ENCODE results near the gene FDXR.
"Not testable (repeated sequence)": the region's sequence is repeated elsewhere in the genome, so short reads cannot be mapped to it uniquely, and the experiment has no call there.

Gene FDXR

GRCh38 chr17:74919440-74920305 lies 46.9 kb upstream of the FDXR start:
- H3K4me3 ChIP-seq (replicated peaks; ENCODE audit: low read depth, low read length) = no peak overlapping the region
- TF ChIP-seq CTCF (IDR thresholded peaks at IDR 0.05; ENCODE audit: low read depth, low read length, missing control alignments) = peak; percentile 37
- DNase-seq (ENCODE audit: extremely low read depth, low read depth) = no peak

GRCh38 chr17:74918906-74919305 lies 46.1 kb upstream of the FDXR start:
- TF ChIP-seq CTCF (IDR thresholded peaks at IDR 0.05; ENCODE audit: low read depth, low read length, missing control alignments) = no peak
- H3K4me3 ChIP-seq (replicated peaks; ENCODE audit: low read depth, low read length) = no peak overlapping the region
- DNase-seq (ENCODE audit: extremely low read depth, low read depth) = no peak

GRCh38 chr17:74917430-74917829 lies 44.6 kb upstream of the FDXR start:
- no peak for DNase-seq (ENCODE audit: extremely low read depth, low read depth)
- no peak for TF ChIP-seq CTCF (IDR thresholded peaks at IDR 0.05; ENCODE audit: low read depth, low read length, missing control alignments)
- H3K4me3 ChIP-seq (replicated peaks; ENCODE audit: low read depth, low read length) = no peak overlapping the region

- H3K4me3 ChIP-seq (replicated peaks; ENCODE audit: low read depth, low read length) = no peak overlapping the region
- no peak for TF ChIP-seq CTCF (IDR thresholded peaks at IDR 0.05; ENCODE audit: low read depth, low read length, missing control alignments)
- no peak for DNase-seq (ENCODE audit: extremely low read depth, low read depth)
These were observed 44.0 kb upstream of the FDXR start for GRCh38 chr17:74916851-74917199.

GRCh38 chr17:74916136-74916850 lies 43.5 kb upstream of the FDXR start:
- no peak for TF ChIP-seq CTCF (IDR thresholded peaks at IDR 0.05; ENCODE audit: low read depth, low read length, missing control alignments)
- no peak for DNase-seq (ENCODE audit: extremely low read depth, low read depth)
- H3K4me3 ChIP-seq (replicated peaks; ENCODE audit: low read depth, low read length) = no peak overlapping the region

- not testable (repeated sequence) for DNase-seq (ENCODE audit: extremely low read depth, low read depth); H3K4me3 ChIP-seq (replicated peaks; ENCODE audit: low read depth, low read length)
These were observed 38.6 kb upstream of the FDXR start for GRCh38 chr17:74911423-74911822.

- not testable (repeated sequence) for H3K4me3 ChIP-seq (replicated peaks; ENCODE audit: low read depth, low read length); DNase-seq (ENCODE audit: extremely low read depth, low read depth)
These were observed 36.3 kb upstream of the FDXR start for GRCh38 chr17:74909097-74909496.

Measured in HFF-Myc (cell line).